ENCODE data around the gene CPD.

- no peak for TF ChIP-seq MAZ (IDR thresholded peaks at IDR 0.05; ENCODE audit: borderline replicate concordance, low read depth, low read length)
- no peak for TF ChIP-seq CTCF (IDR thresholded peaks at IDR 0.05)
- TF ChIP-seq GATA3 (IDR thresholded peaks at IDR 0.05; ENCODE audit: borderline replicate concordance): no peak
- TF ChIP-seq RCOR1 (IDR thresholded peaks at IDR 0.05; ENCODE audit: low read depth, low read length): no peak
- no peak for TF ChIP-seq BHLHE40 (IDR thresholded peaks at IDR 0.05; ENCODE audit: low read depth, low read length)
Measured at GRCh38 chr17:30401097-30401496, 22.4 kb downstream of the CPD start.
